B cell (primary cell): Measurements from ENCODE around the gene CERS1. TPM values are rescaled to one million over a fixed set of nuclear protein-coding genes. Genes with fewer than 3 reads are reported as not detected.

ENCODE experiments used
- ATAC-seq: fragments of 200-7000 bp; cut with Tn5 transposase; one replicate; pipeline ENCODE4 v1.10.0; 2021; ENCODE audit warnings: low read depth, mild to moderate bottlenecking, moderate number of reproducible peaks, moderate library complexity
- CTCF ChIA-PET: fragments of 350-600 bp; sonication (Branson Sonifier 250); formaldehyde crosslinking; loops from one replicate; lab custom pipeline; 2021; ENCODE audit warnings: antibody characterized with exemption, inconsistent platforms; lab: Charles Lee
- POLR2A ChIA-PET: fragments of 350-600 bp; sonication (Branson Sonifier 250); formaldehyde crosslinking; loops from one replicate; lab custom pipeline; 2021; ENCODE audit warnings: antibody characterized with exemption; lab: Charles Lee
- DNase-seq: peaks from one replicate; pipeline ENCODE4 v3.0.0; 2013
- H2AFZ ChIP-seq: 2 replicates; pipeline ENCODE4 v1.6.1; 2012; ENCODE audit warnings: mild to moderate bottlenecking, low read depth, low read length; ENCODE audit not compliant: insufficient read depth, poor library complexity, severe bottlenecking
- H3K27ac ChIP-seq, 2 donors: 1 replicate in 1 of 2; 2 replicates in 1 of 2; pipeline ENCODE4 v1.5.1; 2012 to 2013; ENCODE audit warnings: low read length in 2 of 2, mild to moderate bottlenecking in 2 of 2, moderate library complexity in 1 of 2
- H3K27me3 ChIP-seq, 4 experiments: fragments of 200-600 bp in 1 of 4; sonication (generic) in 1 of 4; replicated peaks in 1 of 4; 1 replicate in 2 of 4; 2 replicates in 2 of 4; pipeline versions ENCODE4 v1.6.1 to v1.7.0; 2013 to 2016; ENCODE audit warnings: low read length in 3 of 4, mild to moderate bottlenecking in 2 of 4, mixed read lengths in 1 of 4, moderate library complexity in 1 of 4; ENCODE audit not compliant: insufficient read depth in 4 of 4, control insufficient read depth in 3 of 4; ENCODE audit errors: control extremely low read depth in 1 of 4
- H3K36me3 ChIP-seq, 2 experiments: replicated peaks in 1 of 2; 1 replicate in 1 of 2; 2 replicates in 1 of 2; pipeline versions ENCODE4 v1.6.1 to v1.7.1; 2013; ENCODE audit warnings: low read length in 1 of 2; ENCODE audit not compliant: insufficient read depth in 2 of 2, control insufficient read depth in 1 of 2; ENCODE audit errors: control extremely low read depth in 1 of 2, extremely low read depth in 1 of 2
- H3K4me1 ChIP-seq, 2 donors: fragments of 200-600 bp in 1 of 2; sonication (generic) in 1 of 2; 1 replicate in 1 of 2; 2 replicates in 1 of 2; pipeline versions ENCODE4 v1.5.1 to v1.6.1; 2013 to 2017; ENCODE audit warnings: low read length in 2 of 2; ENCODE audit not compliant: control insufficient read depth in 2 of 2, insufficient read depth in 2 of 2
- H3K4me2 ChIP-seq: replicated peaks from 2 replicates; pipeline ENCODE3; 2012; ENCODE audit warnings: mild to moderate bottlenecking, low read depth, low read length; ENCODE audit not compliant: poor library complexity, severe bottlenecking
- H3K4me3 ChIP-seq, 5 experiments: fragments of 200-600 bp in 1 of 5; sonication (generic) in 1 of 5; 1 replicate in 3 of 5; 2 replicates in 2 of 5; pipeline versions ENCODE4 v1.5.1 to v1.7.0; 2011 to 2016; ENCODE audit warnings: low read length in 4 of 5, mild to moderate bottlenecking in 4 of 5, low read depth in 2 of 5, control low read depth in 1 of 5, moderate library complexity in 1 of 5; ENCODE audit not compliant: insufficient read depth in 1 of 5; ENCODE audit errors: control extremely low read depth in 1 of 5, extremely low read depth in 1 of 5
- H3K79me2 ChIP-seq: fragments of 200-600 bp; sonication (generic); one replicate; pipeline ENCODE4 v1.6.0; 2016; ENCODE audit warnings: low read length; ENCODE audit not compliant: control insufficient read depth, insufficient read depth
- H3K9ac ChIP-seq: fragments of 200-600 bp; sonication (generic); 2 replicates; pipeline ENCODE4 v1.6.1; 2017; ENCODE audit warnings: mild to moderate bottlenecking, low read length, moderate library complexity
- H3K9me3 ChIP-seq, 3 donors: one replicate each; pipeline versions ENCODE4 v1.6.1 to v1.7.1; 2013; ENCODE audit warnings: low read length in 2 of 3; ENCODE audit not compliant: control insufficient read depth in 2 of 3, insufficient read depth in 1 of 3; ENCODE audit errors: control extremely low read depth in 1 of 3
- H4K20me1 ChIP-seq: 2 replicates; pipeline ENCODE4 v1.6.0; 2012; ENCODE audit warnings: mild to moderate bottlenecking, low read length; ENCODE audit not compliant: insufficient read depth, control insufficient read depth, poor library complexity, severe bottlenecking
- H3K27ac Mint-ChIP-seq: one replicate; pipeline ENCODE4 v1.8.0; 2021; ENCODE audit warnings: mixed read lengths
- H3K27me3 Mint-ChIP-seq: one replicate; pipeline ENCODE4 v1.8.0; 2021; ENCODE audit warnings: mixed read lengths
- H3K4me1 Mint-ChIP-seq: one replicate; pipeline ENCODE4 v1.8.0; 2021; ENCODE audit warnings: mixed read lengths
- H3K4me3 Mint-ChIP-seq: one replicate; pipeline ENCODE4 v1.8.0; 2021; ENCODE audit warnings: mixed read lengths
- H3K9me3 Mint-ChIP-seq: one replicate; pipeline ENCODE4 v1.8.0; 2022; ENCODE audit warnings: mixed read lengths; ENCODE audit not compliant: insufficient read depth
- CTCF ChIP-seq: fragments of 200-600 bp; IDR thresholded peaks from one replicate; pipeline ENCODE4 v1.8.0; 2022; ENCODE audit warnings: antibody characterized with exemption, mild to moderate bottlenecking
- EZH2 ChIP-seq: IDR thresholded peaks from 2 replicates; pipeline ENCODE4 v1.6.1; 2012; ENCODE audit warnings: borderline replicate concordance, low read depth, mild to moderate bottlenecking, moderate library complexity, low read length; ENCODE audit not compliant: insufficient read depth, poor library complexity, severe bottlenecking
- WGBS: methylation state at CpG from one replicate; pipeline ENCODE4 v1.1.5; 2013; ENCODE audit warnings: missing lambda C conversion rate; ENCODE audit not compliant: insufficient coverage; 5-methylcytosine and 5-hydroxymethylcytosine counted together
- intact Hi-C: fragments of 100-400 bp; cut with micrococcal nuclease; formaldehyde crosslinking; loops from one replicate; pipeline ENCODE4 v1.10.0; 2022
- polyA plus RNA-seq: library from polyadenylated mRNA; depleted of rRNA; stranded (reverse); fragments of >200 nt; gene quantifications from 2 replicates; pipeline ENCODE4 v1.2.3, GENCODE V29; 2012
- total RNA-seq, 2 donors: library from RNA; stranded (reverse); fragments of 120-200 nt in 1 of 2; gene quantifications; 1 replicate in 1 of 2; 2 replicates in 1 of 2; pipeline versions ENCODE4 v1.2.3 to v1.2.4, GENCODE V29; 2013 to 2022

CERS1 gene
- total and polyA plus RNA-seq, 2 donors (not counting 1 experiment from before 2014, with no cell fraction given), result not detected

GRCh38 chr19:18878858-18879578 lies 16.9 kb downstream of the CERS1 start:
- no peak overlapping the region for H2AFZ ChIP-seq
- 93% methylated on average over 31 of the region's 34 CpGs for WGBS
- no peaks in the 10 kb centered on the region for H3K36me3 ChIP-seq
- no peaks in the 10 kb centered on the region for H3K27me3 ChIP-seq
- ATAC-seq (no peak), DNase-seq (no peak)
- ChIA-PET POLR2A (no interaction called here), CTCF (no interaction called here)
- H3K4me1 ChIP-seq, result no peaks in the 10 kb centered on the region
- no peak overlapping the region for H3K27ac Mint-ChIP-seq
- H3K4me3 Mint-ChIP-seq, result no peak overlapping the region
- no peak overlapping the region for H3K27ac ChIP-seq
- intact Hi-C loops, result no loop called here
- no peak overlapping the region for H3K9ac ChIP-seq
- H3K4me2 ChIP-seq, result no peak overlapping the region
- H3K9me3 ChIP-seq, result peaks cover 0 to 27% (median 4%) of the 10 kb centered on the region in 3 donors
- TF ChIP-seq EZH2, result no peak
- no peak overlapping the region for H3K4me3 ChIP-seq
- H3K27me3 Mint-ChIP-seq, result no peaks in the 10 kb centered on the region
- no peaks in the 10 kb centered on the region for H3K4me1 Mint-ChIP-seq
- H4K20me1 ChIP-seq, result no peaks in the 10 kb centered on the region
- no peaks in the 10 kb centered on the region for H3K79me2 ChIP-seq
- H3K9me3 Mint-ChIP-seq, result peaks cover 3% of the 10 kb centered on the region

GRCh38 chr19:18878058-18878797 lies 17.7 kb downstream of the CERS1 start:
- H3K4me2 ChIP-seq, result no peak overlapping the region
- ATAC-seq, result no peak
- H3K27me3 ChIP-seq, result peaks cover 0 to under 1% (median 0%) of the 10 kb centered on the region in 4 experiments
- no peak overlapping the region for H3K27ac ChIP-seq
- no peaks in the 10 kb centered on the region for H3K79me2 ChIP-seq
- no peak for TF ChIP-seq EZH2
- TF ChIP-seq CTCF, result no peak
- no peaks in the 10 kb centered on the region for H3K27me3 Mint-ChIP-seq
- intact Hi-C loops, result no loop called here
- no peak for DNase-seq
- no peaks in the 10 kb centered on the region for H3K4me1 Mint-ChIP-seq
- CTCF ChIA-PET, result no interaction called here
- H3K36me3 ChIP-seq, result no peaks in the 10 kb centered on the region
- H3K4me1 ChIP-seq, result no peaks in the 10 kb centered on the region
- no peak overlapping the region for H3K4me3 Mint-ChIP-seq
- no peak overlapping the region for H3K4me3 ChIP-seq
- no peak overlapping the region for H3K9ac ChIP-seq
- H3K9me3 Mint-ChIP-seq, result peaks cover 3% of the 10 kb centered on the region
- H4K20me1 ChIP-seq, result no peaks in the 10 kb centered on the region
- H2AFZ ChIP-seq, result no peak overlapping the region
- H3K9me3 ChIP-seq, result peaks cover 0 to 27% (median 4%) of the 10 kb centered on the region in 3 donors
- POLR2A ChIA-PET, result no interaction called here
- H3K27ac Mint-ChIP-seq, result no peak overlapping the region
- 93% methylated on average over 25 of the region's 25 CpGs for WGBS
